Erythroblast (primary cell): ENCODE data around the gene ECM1.
A peak's percentile ranks its signal among the peaks of the same experiment; 100 is the strongest.

Experiments used
- DNase-seq, 2 experiments: peaks; one replicate each; lab custom pipeline; 2025; lab: John Stamatoyannopoulos, UW
- GATA1 ChIP-seq: IDR thresholded peaks from 2 replicates; pipeline ENCODE4 v1.6.1; 2011; ENCODE audit warnings: low read depth, mild to moderate bottlenecking, control low read depth, low read length, moderate library complexity
- POLR2A ChIP-seq: IDR thresholded peaks from 2 replicates; pipeline ENCODE4 v1.6.1; 2011; ENCODE audit warnings: mild to moderate bottlenecking, low read length

ECM1 gene

DNA sequence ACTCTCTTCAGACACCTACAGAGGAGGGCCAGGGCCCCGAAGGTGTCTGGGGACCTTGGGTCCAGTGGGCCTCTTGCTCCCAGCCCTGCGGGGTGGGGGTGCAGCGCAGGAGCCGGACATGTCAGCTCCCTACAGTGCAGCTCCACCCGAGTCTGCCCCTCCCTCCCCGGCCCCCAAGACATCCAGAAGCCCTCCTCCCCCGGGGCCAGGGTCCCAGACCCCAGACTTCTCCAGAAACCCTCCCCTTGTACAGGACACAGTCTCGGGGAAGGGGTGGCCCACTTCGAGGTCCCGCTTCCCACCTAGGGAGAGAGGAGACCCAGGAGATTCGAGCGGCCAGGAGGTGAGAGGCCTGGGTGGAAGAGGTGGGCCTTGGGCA lies 45.0 kb downstream of the ECM1 start:
- TF ChIP-seq GATA1 (no peak), POLR2A (no peak)
- no peak for DNase-seq

DNA sequence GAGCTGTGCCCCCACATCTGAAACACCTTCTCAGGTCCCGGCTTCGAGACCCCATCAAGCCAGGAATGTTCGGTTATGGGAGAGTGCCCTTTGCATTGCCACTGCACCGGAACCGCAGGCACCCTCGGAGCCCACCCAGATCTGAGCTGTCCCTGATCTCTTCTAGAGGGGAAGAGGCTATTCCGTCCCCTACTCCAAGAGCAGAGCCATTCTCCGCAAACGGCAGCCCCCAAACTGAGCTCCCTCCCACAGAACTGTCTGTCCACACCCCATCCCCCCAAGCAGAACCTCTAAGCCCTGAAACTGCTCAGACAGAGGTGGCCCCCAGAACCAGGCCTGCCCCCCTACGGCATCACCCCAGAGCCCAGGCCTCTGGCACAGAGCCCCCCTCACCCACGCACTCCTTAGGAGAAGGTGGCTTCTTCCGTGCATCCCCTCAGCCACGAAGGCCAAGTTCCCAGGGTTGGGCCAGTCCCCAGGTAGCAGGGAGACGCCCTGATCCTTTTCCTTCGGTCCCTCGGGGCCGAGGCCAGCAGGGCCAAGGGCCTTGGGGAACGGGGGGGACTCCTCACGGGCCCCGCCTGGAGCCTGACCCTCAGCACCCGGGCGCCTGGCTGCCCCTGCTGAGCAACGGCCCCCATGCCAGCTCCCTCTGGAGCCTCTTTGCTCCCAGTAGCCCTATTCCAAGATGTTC lies 45.6 kb downstream of the ECM1 start:
- TF ChIP-seq GATA1 (no peak), POLR2A (no peak)
- no peak for DNase-seq

DNA sequence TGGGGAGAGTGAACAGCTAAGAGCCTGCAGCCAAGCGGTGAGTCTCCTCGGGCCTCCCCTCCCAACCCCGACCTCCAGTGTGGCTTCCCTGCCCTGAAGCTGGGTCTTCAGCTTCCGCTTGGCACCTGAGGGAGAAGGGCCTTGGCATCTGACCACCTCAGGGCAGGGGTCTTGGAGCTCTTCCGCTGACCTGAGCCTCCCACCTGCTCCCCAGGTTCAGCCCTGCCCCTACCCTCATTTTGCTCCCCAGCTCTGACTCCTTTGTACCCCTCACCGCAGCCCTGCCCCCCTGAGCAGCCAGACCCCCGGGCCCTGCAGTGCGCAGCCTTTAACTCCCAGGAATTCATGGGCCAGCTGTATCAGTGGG lies 46.2 kb downstream of the ECM1 start:
- DNase-seq, result no peak
- TF ChIP-seq POLR2A, result no peak
- TF ChIP-seq GATA1, result no peak

DNA sequence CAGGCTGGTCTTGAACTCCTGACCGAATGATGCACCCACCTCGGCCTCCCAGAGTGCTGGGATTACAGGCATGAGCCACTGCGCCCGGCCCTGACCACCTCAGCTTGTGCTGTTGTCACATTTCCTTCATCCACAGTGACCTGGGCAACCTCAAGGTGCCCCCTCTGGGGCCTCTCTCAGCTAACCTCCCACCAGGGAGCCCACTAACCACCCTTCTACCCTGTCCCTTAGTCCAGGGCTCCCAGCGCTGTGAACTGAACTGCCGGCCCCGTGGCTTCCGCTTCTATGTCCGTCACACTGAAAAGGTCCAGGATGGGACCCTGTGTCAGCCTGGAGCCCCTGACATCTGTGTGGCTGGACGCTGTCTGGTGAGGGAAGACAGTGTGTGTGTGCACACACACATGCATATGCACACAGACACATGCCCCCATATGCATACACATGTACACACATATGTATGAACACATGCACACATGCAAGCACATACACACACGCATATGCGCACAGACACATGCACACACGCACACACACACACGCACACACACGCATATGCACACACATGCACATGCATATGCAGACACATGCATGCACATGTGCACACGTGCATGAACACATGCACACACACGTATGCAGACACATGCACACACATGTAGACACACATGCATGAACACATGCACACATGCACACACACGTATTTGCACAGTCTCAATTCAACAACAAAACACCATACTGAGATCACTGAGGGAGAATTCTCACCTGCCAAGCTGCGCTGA lies 47.5 kb downstream of the ECM1 start:
- DNase-seq, result no peak
- no peak for TF ChIP-seq GATA1
- TF ChIP-seq POLR2A, result no peak

DNA sequence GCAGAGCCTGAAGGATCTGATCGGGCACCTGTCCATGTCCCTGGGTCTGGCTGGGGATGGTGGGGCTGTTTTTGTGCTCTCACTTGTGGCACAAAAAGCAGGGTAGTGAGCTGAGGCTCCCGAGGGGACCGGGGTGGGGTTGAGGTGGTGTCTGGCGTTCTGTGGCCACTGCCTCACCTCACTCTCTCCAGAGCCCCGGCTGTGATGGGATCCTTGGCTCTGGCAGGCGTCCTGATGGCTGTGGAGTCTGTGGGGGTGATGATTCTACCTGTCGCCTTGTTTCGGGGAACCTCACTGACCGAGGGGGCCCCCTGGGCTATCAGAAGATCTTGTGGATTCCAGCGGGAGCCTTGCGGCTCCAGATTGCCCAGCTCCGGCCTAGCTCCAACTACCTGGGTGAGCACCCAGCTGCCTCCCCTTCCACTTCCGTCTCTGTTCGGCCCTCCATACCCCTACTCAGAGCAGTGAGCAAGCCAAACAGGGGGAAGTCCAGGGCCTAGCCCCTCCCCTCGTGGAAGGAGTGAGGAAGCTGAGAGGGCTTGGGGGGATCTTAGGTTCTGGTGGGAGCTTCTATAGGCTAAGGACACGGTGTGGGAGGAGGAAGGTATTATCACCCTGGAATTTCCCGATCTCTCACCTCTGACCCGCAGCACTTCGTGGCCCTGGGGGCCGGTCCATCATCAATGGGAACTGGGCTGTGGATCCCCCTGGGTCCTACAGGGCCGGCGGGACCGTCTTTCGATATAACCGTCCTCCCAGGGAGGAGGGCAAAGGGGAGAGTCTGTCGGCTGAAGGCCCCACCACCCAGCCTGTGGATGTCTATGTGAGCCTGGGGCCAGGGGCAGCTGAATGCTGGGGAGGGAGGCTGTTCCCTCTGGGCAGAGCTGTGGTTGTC lies 48.3 kb downstream of the ECM1 start:
- DNase-seq, result no peak
- TF ChIP-seq GATA1 (no peak), POLR2A (no peak)

DNA sequence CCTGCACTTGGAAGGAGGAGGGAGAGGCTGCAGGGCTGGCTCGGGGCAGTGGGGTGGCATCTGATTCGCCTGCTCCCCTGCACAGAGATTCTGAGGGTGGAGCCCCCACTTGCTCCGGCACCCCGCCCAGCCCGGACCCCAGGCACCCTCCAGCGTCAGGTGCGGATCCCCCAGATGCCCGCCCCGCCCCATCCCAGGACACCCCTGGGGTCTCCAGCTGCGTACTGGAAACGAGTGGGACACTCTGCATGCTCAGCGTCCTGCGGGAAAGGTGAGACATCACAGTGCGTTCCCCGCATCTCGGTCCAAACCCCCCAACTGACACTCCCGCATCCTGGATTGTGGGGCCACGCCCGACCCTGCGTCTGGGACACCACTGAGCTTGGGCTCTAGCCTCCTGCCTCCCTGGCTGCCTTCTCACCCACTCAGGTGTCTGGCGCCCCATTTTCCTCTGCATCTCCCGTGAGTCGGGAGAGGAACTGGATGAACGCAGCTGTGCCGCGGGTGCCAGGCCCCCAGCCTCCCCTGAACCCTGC lies 49.2 kb downstream of the ECM1 start:
- TF ChIP-seq GATA1 (no peak), POLR2A (no peak)
- no peak for DNase-seq

DNA sequence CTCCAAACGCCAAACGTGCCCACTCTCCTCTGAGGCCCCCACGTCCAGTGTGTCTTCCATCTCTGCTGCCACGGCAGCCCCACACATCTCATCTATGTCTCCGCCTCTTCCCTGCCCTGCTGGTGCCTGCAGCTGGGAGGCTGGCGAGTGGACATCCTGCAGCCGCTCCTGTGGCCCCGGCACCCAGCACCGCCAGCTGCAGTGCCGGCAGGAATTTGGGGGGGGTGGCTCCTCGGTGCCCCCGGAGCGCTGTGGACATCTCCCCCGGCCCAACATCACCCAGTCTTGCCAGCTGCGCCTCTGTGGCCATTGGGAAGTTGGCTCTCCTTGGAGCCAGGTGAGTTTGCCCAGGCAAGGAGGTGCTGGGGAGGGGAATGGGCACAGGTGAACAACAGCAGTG lies 49.9 kb downstream of the ECM1 start:
- no peak for DNase-seq
- TF ChIP-seq GATA1 (no peak), POLR2A (no peak)

DNA sequence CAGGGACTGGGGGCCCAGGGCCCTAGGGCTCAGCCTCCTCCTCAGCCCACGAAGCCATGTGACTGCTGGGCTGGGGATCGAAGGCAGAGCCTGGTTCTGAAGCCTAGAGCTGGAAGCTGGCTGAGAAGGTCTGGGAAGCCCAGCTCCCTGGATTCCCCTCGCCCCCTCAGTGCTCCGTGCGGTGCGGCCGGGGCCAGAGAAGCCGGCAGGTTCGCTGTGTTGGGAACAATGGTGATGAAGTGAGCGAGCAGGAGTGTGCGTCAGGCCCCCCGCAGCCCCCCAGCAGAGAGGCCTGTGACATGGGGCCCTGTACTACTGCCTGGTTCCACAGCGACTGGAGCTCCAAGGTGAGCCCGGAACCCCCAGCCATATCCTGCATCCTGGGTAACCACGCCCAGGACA lies 50.4 kb downstream of the ECM1 start:
- no peak for TF ChIP-seq POLR2A
- TF ChIP-seq GATA1, result no peak
- no peak for DNase-seq

DNA sequence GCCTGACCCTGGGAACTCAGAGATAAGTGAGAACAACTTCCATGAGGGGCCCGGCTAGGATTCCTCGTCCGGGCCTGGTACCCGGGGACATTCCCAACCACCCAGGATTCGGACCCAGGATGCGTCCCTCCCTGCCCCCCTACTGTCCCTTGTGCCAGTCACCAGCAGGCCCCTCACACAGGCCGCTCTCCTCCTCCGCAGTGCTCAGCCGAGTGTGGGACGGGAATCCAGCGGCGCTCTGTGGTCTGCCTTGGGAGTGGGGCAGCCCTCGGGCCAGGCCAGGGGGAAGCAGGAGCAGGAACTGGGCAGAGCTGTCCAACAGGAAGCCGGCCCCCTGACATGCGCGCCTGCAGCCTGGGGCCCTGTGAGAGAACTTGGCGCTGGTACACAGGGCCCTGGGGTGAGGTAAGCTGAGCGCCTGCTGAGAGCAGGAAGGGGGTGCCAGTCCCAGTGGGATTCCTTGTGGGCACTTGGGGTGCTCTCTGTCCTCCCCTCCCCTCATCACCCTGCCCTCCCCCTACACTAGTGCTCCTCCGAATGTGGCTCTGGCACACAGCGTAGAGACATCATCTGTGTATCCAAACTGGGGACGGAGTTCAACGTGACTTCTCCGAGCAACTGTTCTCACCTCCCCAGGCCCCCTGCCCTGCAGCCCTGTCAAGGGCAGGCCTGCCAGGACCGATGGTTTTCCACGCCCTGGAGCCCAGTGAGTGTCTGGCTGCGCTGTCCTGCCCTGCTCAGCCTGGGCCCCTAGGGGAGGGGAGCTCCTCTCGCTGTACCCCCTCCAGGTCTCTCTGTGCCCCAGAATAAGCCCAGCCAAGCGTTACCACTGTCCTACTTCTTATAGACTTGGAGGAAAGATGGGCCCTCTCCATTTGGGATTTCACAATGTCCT lies 51.1 kb downstream of the ECM1 start:
- no peak for TF ChIP-seq GATA1
- no peak for TF ChIP-seq POLR2A
- no peak for DNase-seq

DNA sequence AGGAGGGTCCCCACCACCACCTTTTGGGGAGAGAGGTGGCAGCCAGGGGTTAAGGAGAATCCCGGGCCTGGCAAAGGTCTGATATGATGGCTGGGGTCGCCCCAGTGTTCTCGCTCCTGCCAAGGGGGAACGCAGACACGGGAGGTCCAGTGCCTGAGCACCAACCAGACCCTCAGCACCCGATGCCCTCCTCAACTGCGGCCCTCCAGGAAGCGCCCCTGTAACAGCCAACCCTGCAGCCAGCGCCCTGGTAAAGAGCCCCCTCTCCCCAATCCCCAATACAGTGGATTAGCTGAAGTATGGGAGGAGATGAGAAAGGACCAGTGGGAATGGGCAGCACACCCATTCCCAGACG lies 51.7 kb downstream of the ECM1 start:
- TF ChIP-seq POLR2A (no peak), GATA1 (no peak)

DNA sequence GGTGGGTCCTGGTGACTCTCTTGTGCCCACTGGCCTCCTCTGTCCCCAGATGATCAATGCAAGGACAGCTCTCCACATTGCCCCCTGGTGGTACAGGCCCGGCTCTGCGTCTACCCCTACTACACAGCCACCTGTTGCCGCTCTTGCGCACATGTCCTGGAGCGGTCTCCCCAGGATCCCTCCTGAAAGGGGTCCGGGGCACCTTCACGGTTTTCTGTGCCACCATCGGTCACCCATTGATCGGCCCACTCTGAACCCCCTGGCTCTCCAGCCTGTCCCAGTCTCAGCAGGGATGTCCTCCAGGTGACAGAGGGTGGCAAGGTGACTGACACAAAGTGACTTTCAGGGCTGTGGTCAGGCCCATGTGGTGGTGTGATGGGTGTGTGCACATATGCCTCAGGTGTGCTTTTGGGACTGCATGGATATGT lies 52.1 kb downstream of the ECM1 start:
- TF ChIP-seq GATA1 (no peak), POLR2A (no peak)
- peak; percentile 76 to 88 for DNase-seq

More for the DNA sequence above, 51.7 kb downstream of the ECM1 start:
- DNase-seq, result no peak

DNA sequence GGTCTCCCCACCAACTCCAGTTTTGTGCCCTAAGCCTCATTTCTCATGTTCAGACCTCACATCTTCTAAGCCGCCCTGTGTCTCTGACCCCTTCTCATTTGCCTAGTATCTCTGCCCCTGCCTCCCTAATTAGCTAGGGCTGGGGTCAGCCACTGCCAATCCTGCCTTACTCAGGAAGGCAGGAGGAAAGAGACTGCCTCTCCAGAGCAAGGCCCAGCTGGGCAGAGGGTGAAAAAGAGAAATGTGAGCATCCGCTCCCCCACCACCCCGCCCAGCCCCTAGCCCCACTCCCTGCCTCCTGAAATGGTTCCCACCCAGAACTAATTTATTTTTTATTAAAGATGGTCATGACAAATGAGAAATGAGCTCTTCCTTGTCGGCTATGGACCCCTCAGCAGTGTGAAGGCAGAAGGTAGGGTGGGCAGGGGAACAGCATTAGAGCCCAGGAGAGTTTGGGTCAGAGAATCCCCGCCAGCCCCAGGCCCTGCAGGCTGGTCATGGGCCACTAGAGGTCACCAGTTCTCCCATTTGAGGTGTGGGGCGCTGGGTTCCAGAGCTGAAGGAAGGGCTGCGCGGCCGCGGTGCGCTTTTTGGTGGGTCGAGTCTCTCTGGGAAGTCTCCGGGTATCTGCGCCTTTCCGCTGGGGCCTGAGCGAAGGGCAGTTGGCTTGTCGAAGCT lies 52.8 kb downstream of the ECM1 start:
- peak; percentile 90 to 94 for DNase-seq
- TF ChIP-seq POLR2A (no peak), GATA1 (no peak)
